Activated CD4-positive, alpha-beta T cell treated with anti-CD3 and anti-CD28 coated beads, Interleukin-2, amount 10 ng/mL, durations not matched to agents 24 days and 14 days (primary cell): Measurements from ENCODE around the gene PSMD2. TPM values are rescaled to one million over a fixed set of nuclear protein-coding genes. Genes with fewer than 3 reads are reported as not detected.
"Not testable (repeated sequence)": the region's sequence is repeated elsewhere in the genome, so short reads cannot be mapped to it uniquely, and the experiment has no call there.

Experiments used
- DNase-seq: peaks from one replicate; pipeline ENCODE4 v3.0.0; 2022
- H3K27ac Mint-ChIP-seq: one replicate; pipeline ENCODE4 v1.8.0; 2022; ENCODE audit warnings: mild to moderate bottlenecking, mixed read lengths
- H3K27me3 Mint-ChIP-seq: one replicate; pipeline ENCODE4 v1.8.0; 2022; ENCODE audit warnings: mixed read lengths
- H3K36me3 Mint-ChIP-seq: one replicate; pipeline ENCODE4 v1.8.0; 2022; ENCODE audit warnings: low read depth, mild to moderate bottlenecking, mixed read lengths
- H3K4me1 Mint-ChIP-seq: one replicate; pipeline ENCODE4 v1.8.0; 2021; ENCODE audit warnings: mixed read lengths
- H3K4me3 Mint-ChIP-seq: one replicate; pipeline ENCODE4 v1.8.0; 2022; ENCODE audit warnings: mild to moderate bottlenecking, moderate library complexity, mixed read lengths
- H3K9me3 Mint-ChIP-seq: one replicate; pipeline ENCODE4 v1.8.0; 2021; ENCODE audit warnings: mixed read lengths
- intact Hi-C: fragments of 100-400 bp; cut with micrococcal nuclease; formaldehyde crosslinking; loops from one replicate; pipeline ENCODE4 v1.15.1; 2023
- total RNA-seq: library from RNA; stranded (reverse); gene quantifications from 2 replicates; pipeline ENCODE4 v1.2.3, GENCODE V29; 2022

Gene PSMD2
- total RNA-seq, 1 donor from 2014 or later: 283 TPM

DNA sequence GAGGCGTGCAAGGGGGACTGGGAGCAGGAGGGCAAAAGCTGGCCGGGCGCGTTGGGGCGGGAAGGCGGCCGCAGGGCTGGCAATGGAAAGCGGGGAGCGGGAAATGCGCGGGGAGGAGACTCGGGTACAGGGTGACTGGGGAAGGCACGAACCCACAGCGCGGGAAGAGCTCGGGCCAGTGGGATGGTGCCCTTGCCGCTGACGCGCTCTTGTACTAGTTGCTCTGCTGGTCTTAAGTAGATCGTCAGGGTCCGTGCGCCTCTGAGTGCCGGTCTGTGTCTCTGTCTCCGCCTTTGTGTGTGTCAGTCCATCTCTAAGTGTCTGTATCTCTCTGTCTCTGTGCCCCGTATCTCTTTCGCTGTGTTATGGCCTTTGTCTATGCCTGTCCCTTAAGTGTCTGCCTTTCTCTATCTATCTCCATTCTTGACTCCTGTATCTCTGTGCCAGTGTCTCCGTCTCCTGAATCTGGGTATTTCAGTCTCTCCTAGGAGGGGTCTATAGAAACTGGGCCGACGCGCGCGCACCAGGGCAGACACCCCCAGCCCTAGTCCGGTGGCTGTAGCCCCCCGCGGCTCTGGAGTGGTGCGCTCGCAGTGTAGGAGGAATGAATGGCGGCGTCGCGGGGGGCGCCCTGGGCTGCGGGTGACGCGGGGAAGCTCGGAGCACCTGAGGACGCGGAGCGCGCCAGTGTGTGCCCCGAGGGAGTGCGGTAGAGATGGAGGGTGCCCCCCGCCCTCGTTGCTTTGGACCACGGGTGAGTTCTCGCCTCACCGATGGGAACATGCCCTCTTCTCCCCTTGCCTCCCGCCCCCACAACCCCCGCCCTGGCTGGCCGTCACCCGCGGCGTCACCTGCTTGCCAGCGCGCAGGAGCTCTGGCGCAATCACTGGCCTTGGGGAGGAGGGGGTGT, 36.9 kb upstream of the PSMD2 start:
- Mint-ChIP-seq H3K4me3 (peak overlapping the region; percentile 87), H3K9me3 (no peaks in the 10 kb centered on the region), H3K27me3 (peaks cover 46% of the 10 kb centered on the region), H3K36me3 (peaks cover 23% of the 10 kb centered on the region), H3K4me1 (peaks cover 18% of the 10 kb centered on the region), H3K27ac (peak overlapping the region; percentile 4)
- DNase-seq: peak; percentile 75
- intact Hi-C loops: no loop called here

DNA sequence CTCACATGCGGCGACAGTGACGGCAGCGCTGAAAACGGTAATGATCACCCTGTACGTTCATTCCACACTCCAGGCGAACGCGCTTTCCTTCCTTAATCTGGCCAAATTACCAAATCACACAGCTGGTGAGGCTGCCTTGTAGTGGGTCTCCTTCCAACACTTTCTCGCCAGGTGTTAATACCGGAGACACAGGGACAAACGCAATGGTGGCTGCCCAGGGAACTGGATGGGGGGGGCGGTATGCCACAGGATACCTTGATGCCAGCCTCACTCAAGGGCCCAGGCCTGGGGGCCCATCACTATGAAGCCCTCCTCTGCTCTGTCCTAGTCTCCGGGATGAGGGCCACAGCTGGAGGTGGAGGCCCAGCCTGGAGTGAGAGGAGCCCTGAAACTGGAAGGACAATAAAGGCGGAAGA, 36.3 kb upstream of the PSMD2 start:
- H3K4me3 Mint-ChIP-seq: peak overlapping the region; percentile 87
- intact Hi-C loops: no loop called here
- DNase-seq: no peak
- H3K27ac Mint-ChIP-seq: peak overlapping the region; percentile 17
- H3K4me1 Mint-ChIP-seq: peaks cover 18% of the 10 kb centered on the region
- peaks cover 53% of the 10 kb centered on the region for H3K27me3 Mint-ChIP-seq
- H3K9me3 Mint-ChIP-seq: no peaks in the 10 kb centered on the region
- H3K36me3 Mint-ChIP-seq: peaks cover 22% of the 10 kb centered on the region

DNA sequence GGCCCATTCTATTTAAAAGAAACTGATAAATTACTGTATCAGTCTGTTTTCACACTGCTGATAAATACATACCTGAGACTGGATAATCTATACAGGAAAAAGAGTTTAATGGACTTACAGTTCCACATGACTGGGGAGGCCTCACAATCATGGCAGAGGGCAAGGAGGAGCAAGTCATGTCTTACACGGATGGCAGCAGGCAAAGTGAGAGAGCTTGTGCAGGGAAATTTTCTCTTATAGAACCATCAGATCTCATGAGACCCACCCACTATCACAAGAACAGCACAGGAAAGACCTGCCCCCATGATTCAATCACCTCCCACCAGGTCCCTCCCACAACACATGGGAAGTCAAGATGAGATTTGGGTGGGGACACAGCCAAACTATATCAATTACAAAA, 31.8 kb upstream of the PSMD2 start:
- H3K36me3 Mint-ChIP-seq, H3K4me1 Mint-ChIP-seq, DNase-seq, H3K9me3 Mint-ChIP-seq, H3K27ac Mint-ChIP-seq, intact Hi-C loops, H3K4me3 Mint-ChIP-seq: not testable (repeated sequence)
- peaks cover 39% of the 10 kb centered on the region for H3K27me3 Mint-ChIP-seq

DNA sequence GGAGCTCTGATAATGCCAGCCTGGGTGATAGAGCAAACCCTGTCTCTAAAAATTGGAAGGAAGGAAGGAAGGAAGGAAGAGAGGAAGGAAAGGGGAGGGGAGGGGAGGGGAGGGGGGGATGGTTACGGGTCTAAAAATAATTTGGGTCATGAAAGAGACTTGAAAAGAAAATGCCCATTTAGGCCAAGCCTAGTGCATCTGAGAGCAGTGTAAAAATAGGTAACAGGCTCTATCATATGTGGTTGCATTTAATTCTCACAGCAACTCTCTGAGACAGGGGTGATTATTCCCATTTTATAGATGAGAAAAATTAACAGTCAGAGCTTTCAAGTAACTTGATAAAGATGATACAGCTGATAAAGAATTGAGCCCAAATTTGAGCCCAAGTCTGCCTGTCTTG, 26.8 kb upstream of the PSMD2 start:
- intact Hi-C loops: no loop called here
- peaks cover 41% of the 10 kb centered on the region for H3K27me3 Mint-ChIP-seq
- H3K27ac Mint-ChIP-seq: no peak overlapping the region
- H3K36me3 Mint-ChIP-seq: no peaks in the 10 kb centered on the region
- H3K4me3 Mint-ChIP-seq: no peak overlapping the region
- no peaks in the 10 kb centered on the region for H3K9me3 Mint-ChIP-seq
- peaks cover 3% of the 10 kb centered on the region for H3K4me1 Mint-ChIP-seq
- DNase-seq: no peak

DNA sequence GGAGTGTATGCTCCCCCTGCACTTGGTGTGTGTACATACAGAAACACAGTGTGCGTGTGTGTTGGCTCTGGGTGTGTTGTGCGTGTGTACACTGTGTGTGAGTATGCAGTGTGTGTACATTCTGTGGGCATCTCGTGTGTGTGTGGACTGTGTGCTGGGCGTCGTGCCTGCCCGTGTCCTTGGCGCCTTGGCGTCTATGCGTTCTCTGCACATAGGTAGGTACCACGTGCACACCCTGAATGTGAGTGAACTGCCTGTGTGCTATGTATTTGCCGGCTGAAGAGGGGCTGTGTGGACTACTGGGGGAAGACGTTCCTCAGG, 23.7 kb upstream of the PSMD2 start:
- H3K27me3 Mint-ChIP-seq: peaks cover 48% of the 10 kb centered on the region
- no peak for DNase-seq
- no peak overlapping the region for H3K4me3 Mint-ChIP-seq
- peaks cover 3% of the 10 kb centered on the region for H3K4me1 Mint-ChIP-seq
- intact Hi-C loops: no loop called here
- H3K9me3 Mint-ChIP-seq: no peaks in the 10 kb centered on the region
- no peaks in the 10 kb centered on the region for H3K36me3 Mint-ChIP-seq
- peak overlapping the region; percentile 70 for H3K27ac Mint-ChIP-seq

DNA sequence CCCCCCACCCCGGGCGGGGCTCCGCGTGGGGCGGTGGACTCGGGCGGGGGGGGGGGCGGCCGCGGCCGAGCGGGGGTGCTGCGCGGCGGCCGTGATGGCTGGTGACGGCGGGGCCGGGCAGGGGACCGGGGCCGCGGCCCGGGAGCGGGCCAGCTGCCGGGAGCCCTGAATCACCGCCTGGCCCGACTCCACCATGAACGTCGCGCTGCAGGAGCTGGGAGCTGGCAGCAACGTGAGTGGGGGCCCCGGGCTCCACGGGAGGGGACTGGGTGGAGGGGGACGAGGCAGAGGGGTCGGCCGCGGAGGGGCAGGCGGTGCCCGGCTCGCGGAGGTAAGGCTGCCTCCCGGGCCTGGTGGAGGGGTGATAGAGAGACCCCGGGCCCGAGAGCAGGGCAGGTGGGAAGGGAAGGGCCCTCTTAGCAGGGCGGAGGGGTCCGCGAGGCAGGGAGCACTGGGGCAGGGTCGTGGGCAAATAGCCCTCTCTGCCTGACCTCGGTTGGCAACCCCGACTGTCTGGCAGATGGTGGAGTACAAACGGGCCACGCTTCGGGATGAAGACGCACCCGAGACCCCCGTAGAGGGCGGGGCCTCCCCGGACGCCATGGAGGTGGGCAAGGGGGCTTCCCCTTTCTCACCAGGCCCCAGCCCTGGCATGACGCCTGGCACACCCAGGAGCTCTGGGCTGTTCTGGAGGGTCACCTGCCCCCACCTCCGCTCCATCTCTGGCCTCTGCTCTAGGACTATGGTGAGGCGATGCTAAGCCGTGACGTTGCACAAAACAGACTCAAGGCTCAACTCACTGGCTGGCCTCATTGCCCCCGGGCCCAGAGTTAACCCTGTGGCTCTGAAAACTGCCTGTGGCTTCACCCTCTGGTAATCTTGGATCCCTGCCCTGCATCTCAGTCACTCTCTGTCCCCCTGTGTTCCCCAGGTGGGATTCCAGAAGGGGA, 22.8 kb upstream of the PSMD2 start, which contains the start of gene ECE2:
TSS of gene ECE2 (plus strand) at position 62 of the 950 bp plus-strand sequence. CDS start at position 194, 132 bp downstream.
- H3K4me3 Mint-ChIP-seq: no peak within 1 kb of the TSS
- no peaks in the 10 kb centered on the region for H3K9me3 Mint-ChIP-seq
- H3K27ac Mint-ChIP-seq: peak within 1 kb of the TSS; percentile 70
- DNase-seq: no peak
- no peaks in the 10 kb centered on the region for H3K36me3 Mint-ChIP-seq
- peaks cover 48% of the 10 kb centered on the region for H3K27me3 Mint-ChIP-seq
- intact Hi-C loops: no loop called here
- peaks cover 3% of the 10 kb centered on the region for H3K4me1 Mint-ChIP-seq

DNA sequence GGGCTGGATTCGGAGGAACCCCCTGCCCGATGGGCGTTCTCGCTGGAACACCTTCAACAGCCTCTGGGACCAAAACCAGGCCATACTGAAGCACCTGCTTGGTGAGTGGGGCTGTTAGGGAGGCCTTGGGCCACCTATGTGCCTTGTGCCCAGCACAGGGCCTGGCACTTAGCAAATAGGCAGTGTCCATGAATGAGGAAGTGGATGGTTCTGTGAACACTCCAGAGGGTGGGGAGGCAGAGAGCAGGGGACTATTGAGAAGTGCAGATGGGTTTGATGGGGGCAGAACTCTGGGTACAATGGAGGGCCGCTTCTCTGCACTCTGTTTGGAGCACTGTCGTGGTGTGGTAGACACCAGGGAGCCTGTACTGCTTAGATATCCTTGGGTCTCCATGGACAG, 21.7 kb upstream of the PSMD2 start:
- Mint-ChIP-seq H3K9me3 (no peaks in the 10 kb centered on the region), H3K4me1 (peaks cover 3% of the 10 kb centered on the region), H3K36me3 (no peaks in the 10 kb centered on the region), H3K27me3 (peaks cover 44% of the 10 kb centered on the region), H3K27ac (no peak overlapping the region), H3K4me3 (no peak overlapping the region)
- no peak for DNase-seq
- intact Hi-C loops: no loop called here

DNA sequence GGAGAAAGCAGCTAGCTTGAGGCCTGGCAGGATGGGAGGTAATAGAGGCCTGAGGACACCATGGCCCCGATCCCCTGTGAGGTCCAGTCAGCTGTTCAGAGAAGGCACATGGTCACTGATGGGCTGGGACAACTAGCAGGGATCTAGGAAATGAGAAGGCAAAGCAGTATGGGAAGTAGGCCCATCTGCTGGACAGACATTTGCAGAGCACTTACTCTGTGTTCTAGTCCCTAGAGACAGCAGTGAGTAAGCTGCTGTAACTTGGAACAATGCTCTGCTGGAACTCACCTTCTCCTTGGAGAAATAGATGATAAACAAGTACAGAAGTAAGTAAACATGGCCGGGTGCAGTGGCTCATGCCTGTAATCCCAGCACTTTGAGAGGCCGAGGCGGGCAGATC, 16.1 kb upstream of the PSMD2 start:
- no peak overlapping the region for H3K27ac Mint-ChIP-seq
- intact Hi-C loops: no loop called here
- H3K9me3 Mint-ChIP-seq: no peaks in the 10 kb centered on the region
- H3K36me3 Mint-ChIP-seq: no peaks in the 10 kb centered on the region
- no peak for DNase-seq
- no peak overlapping the region for H3K4me3 Mint-ChIP-seq
- H3K4me1 Mint-ChIP-seq: no peaks in the 10 kb centered on the region
- H3K27me3 Mint-ChIP-seq: peaks cover 21% of the 10 kb centered on the region

DNA sequence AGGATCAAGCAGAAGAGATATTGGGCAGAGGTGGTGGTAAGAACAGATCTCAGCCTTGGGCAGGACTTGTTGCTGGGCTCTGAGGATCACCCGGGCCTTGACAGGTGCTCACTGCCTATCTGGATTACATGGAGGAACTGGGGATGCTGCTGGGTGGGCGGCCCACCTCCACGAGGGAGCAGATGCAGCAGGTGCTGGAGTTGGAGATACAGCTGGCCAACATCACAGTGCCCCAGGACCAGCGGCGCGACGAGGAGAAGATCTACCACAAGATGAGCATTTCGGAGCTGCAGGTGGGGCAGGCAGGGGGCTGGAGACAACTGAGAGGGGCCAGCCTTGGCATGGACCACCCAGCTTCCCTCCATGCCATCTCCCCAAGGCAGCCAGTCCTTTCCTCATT, 15.4 kb upstream of the PSMD2 start:
- no peak overlapping the region for H3K27ac Mint-ChIP-seq
- H3K9me3 Mint-ChIP-seq: no peaks in the 10 kb centered on the region
- no peak overlapping the region for H3K4me3 Mint-ChIP-seq
- intact Hi-C loops: no loop called here
- no peak for DNase-seq
- H3K36me3 Mint-ChIP-seq: no peaks in the 10 kb centered on the region
- H3K4me1 Mint-ChIP-seq: no peaks in the 10 kb centered on the region
- peaks cover 22% of the 10 kb centered on the region for H3K27me3 Mint-ChIP-seq

DNA sequence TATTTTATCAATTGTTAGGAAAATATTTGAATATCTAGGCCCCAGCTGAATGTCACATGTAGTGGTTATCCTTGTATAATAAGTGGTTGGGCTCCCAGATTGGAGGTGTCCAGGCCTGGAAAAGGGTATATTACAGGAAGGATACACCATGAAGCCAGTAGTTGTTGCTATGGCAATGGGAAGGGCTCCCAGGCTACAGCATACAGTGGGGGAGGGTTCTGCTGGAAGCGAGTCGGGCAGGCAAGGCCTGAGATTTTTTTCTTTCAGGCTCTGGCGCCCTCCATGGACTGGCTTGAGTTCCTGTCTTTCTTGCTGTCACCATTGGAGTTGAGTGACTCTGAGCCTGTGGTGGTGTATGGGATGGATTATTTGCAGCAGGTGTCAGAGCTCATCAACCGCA, 14.3 kb upstream of the PSMD2 start:
- Mint-ChIP-seq H3K36me3 (no peaks in the 10 kb centered on the region), H3K9me3 (no peaks in the 10 kb centered on the region), H3K4me1 (peaks cover 5% of the 10 kb centered on the region), H3K4me3 (no peak overlapping the region), H3K27me3 (peaks cover 18% of the 10 kb centered on the region), H3K27ac (no peak overlapping the region)
- peak; percentile 74 for DNase-seq
- intact Hi-C loops: loop anchor here (5.0 kb wide), 1 partner anchor 137 kb away; no protein-coding TSS in a partner anchor

DNA sequence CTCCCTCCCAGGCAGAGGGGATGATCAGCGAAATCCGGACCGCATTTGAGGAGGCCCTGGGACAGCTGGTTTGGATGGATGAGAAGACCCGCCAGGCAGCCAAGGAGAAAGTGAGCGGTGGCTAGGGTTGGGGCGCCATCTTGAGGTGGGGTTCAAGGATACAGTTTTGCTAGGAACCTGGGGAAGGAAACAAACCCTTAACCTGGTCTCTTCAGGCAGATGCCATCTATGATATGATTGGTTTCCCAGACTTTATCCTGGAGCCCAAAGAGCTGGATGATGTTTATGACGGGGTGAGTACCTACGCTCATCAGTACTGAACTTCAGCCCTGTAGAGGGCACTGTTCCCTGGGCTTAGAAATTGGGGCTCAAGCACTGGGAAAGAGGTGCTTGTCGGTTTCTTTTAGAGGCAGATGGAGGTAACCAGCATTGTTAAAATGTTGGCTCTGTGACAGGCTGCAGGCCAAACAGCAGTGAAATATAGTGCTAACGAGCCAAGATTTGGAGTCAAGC, 9.6 kb upstream of the PSMD2 start:
- Mint-ChIP-seq H3K27me3 (peaks cover 15% of the 10 kb centered on the region), H3K4me3 (no peak overlapping the region), H3K4me1 (peaks cover 5% of the 10 kb centered on the region), H3K9me3 (no peaks in the 10 kb centered on the region), H3K27ac (no peak overlapping the region), H3K36me3 (no peaks in the 10 kb centered on the region)
- intact Hi-C loops: loop anchor here (1.0 to 5.0 kb wide), 4 partner anchors 41 to 394 kb away; partner anchors contain the start of genes ALG3 and EEF1AKMT4
- peak; percentile 89 for DNase-seq

DNA sequence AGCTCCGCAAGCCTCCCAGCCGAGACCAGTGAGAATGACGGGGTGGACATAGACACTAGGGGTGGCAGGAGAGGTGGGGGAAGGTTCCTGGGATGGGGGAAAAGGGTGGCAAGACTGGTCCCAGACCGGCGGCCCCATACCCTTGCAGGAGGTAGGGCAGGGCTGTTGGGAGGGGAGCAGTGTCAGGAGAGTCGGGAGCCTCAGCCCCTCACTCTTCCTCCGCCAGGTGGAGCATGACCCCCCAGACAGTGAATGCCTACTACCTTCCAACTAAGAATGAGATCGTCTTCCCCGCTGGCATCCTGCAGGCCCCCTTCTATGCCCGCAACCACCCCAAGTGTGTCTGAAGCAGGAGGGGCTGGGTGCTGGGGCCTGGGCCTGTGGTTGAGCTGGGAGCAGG, 8.7 kb upstream of the PSMD2 start:
- Mint-ChIP-seq H3K27ac (no peak overlapping the region), H3K4me1 (peaks cover 5% of the 10 kb centered on the region), H3K36me3 (no peaks in the 10 kb centered on the region), H3K9me3 (no peaks in the 10 kb centered on the region), H3K27me3 (peaks cover 19% of the 10 kb centered on the region), H3K4me3 (no peak overlapping the region)
- intact Hi-C loops: no loop called here
- no peak for DNase-seq

DNA sequence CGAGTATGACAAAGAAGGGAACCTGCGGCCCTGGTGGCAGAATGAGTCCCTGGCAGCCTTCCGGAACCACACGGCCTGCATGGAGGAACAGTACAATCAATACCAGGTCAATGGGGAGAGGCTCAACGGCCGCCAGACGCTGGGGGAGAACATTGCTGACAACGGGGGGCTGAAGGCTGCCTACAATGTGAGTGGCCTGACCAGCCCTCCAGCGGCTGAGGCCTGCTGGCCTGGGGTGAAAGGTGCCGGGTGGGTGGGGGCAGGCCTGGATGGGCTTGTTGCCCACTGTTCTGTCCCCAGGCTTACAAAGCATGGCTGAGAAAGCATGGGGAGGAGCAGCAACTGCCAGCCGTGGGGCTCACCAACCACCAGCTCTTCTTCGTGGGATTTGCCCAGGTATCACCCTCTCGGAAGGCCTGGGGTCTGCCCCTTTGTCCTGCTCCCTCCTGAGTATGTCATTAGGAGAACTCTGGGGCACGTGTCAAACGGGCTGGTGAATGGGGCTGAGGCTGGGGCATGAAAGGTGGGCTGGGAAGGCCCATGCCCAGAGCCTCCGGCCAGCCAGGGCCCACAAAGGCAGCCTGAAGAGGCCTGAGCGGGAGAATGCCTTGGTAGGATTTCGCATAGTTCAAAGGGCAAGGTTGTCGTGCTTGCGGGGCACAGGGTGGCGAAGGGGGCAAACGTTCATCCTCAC, 7.8 kb upstream of the PSMD2 start:
- intact Hi-C loops: no loop called here
- Mint-ChIP-seq H3K36me3 (no peaks in the 10 kb centered on the region), H3K4me3 (no peak overlapping the region), H3K27ac (no peak overlapping the region), H3K4me1 (peaks cover 5% of the 10 kb centered on the region), H3K27me3 (peaks cover 14% of the 10 kb centered on the region), H3K9me3 (no peaks in the 10 kb centered on the region)
- DNase-seq: no peak
